Mammary microvascular endothelial cell (primary cell): ENCODE results near the gene RNASE2. TPM values are rescaled to one million over a fixed set of nuclear protein-coding genes. Genes with fewer than 3 reads are reported as not detected.

Experiments used
- total RNA-seq: library from RNA; depleted of rRNA; stranded (reverse); fragments of >200 nt; gene quantifications from 2 replicates; pipeline ENCODE4 v1.2.3, GENCODE V29; 2015

Gene RNASE2
- total RNA-seq: not detected in 2 replicates

GRCh38 chr14:20954736-20955537, at the start of gene RNASE2:
TSS of gene RNASE2 (plus strand) at chr14:20955487. CDS start at chr14:20955772, 285 bp downstream.

GRCh38 chr14:20989787-20990600, 34.7 kb downstream of the RNASE2 start, which contains the start of gene METTL17:
TSS of gene METTL17 (plus strand) at chr14:20989980. CDS start at chr14:20990003, 23 bp downstream.

GRCh38 chr14:20998674-20999366, 43.5 kb downstream of the RNASE2 start, which contains the start of gene SLC39A2:
TSS of gene SLC39A2 (plus strand) at chr14:20999293. CDS start at chr14:20999447, 154 bp downstream.

Other genes with a start within 250 kb of the RNASE2 start
- gene EDDM3A, start 209.6 kb upstream of the RNASE2 start, total RNA-seq: not detected in 2 replicates
- gene EDDM3B, start 187.1 kb upstream of the RNASE2 start, total RNA-seq: not detected in 2 replicates
- not detected in 2 replicates for gene RNASE6, start 174.2 kb upstream of the RNASE2 start, total RNA-seq
- gene RNASE1, start 152.6 kb upstream of the RNASE2 start, total RNA-seq: 182 and 221 TPM in 2 replicates
- gene RNASE3, start 64.1 kb upstream of the RNASE2 start, total RNA-seq: not detected in 2 replicates
- 52.3 TPM in 2 replicates for gene METTL17, start 34.5 kb downstream of the RNASE2 start, total RNA-seq
- not detected in 2 replicates for gene SLC39A2, start 43.8 kb downstream of the RNASE2 start, total RNA-seq
- gene NDRG2, start 69.6 kb downstream of the RNASE2 start, total RNA-seq: 0.69 TPM in 1 of 2 replicates, not detected in the other
- not detected in 2 replicates for gene TPPP2, start 74.7 kb downstream of the RNASE2 start, total RNA-seq
- gene RNASE13, start 79.3 kb downstream of the RNASE2 start, total RNA-seq: not detected in 2 replicates
- not detected in 2 replicates for gene RNASE7, start 86.9 kb downstream of the RNASE2 start, total RNA-seq
- gene RNASE8, start 102.3 kb downstream of the RNASE2 start, total RNA-seq: not detected in 2 replicates
- 4.5 and 6.0 TPM in 2 replicates for gene ARHGEF40, start 114.8 kb downstream of the RNASE2 start, total RNA-seq
- 7.1 and 14.8 TPM in 2 replicates for gene ZNF219, start 143.2 kb downstream of the RNASE2 start, total RNA-seq
- gene TMEM253, start 145.6 kb downstream of the RNASE2 start, total RNA-seq: not detected in 2 replicates
- not detected in 2 replicates for gene OR5AU1, start 200.6 kb downstream of the RNASE2 start, total RNA-seq